HepG2 (cell line): Measurements from ENCODE around the gene KAT6B. TPM values are rescaled to one million over a fixed set of nuclear protein-coding genes. Genes with fewer than 3 reads are reported as not detected.

Experiments
- ATAC-seq: fragments of 200-7000 bp; cut with Tn5 transposase; 3 replicates; pipeline ENCODE4 v1.9.1; 2020; ENCODE audit warnings: mild to moderate bottlenecking, moderate library complexity
- BruUV-seq: library from RNA; stranded (reverse); fragments of 400-500 nt; replicated peaks from 2 replicates; lab custom pipeline; 2021; lab: Mats Ljungman, UMichigan
- CTCF ChIA-PET: fragments of 300-600 bp; formaldehyde crosslinking; extraction: SDS; loops from one replicate; lab custom pipeline; 2021; ENCODE audit warnings: low total read pairs, inconsistent platforms, low intra/inter-chr PET ratio; lab: Yijun Ruan, JAX
- POLR2A ChIA-PET: fragments of 350-600 bp; sonication (Branson Sonifier 250); formaldehyde crosslinking; loops from one replicate; lab custom pipeline; 2020; ENCODE audit warnings: antibody characterized with exemption, inconsistent platforms; lab: Yijun Ruan, JAX
- DNase-seq: peaks from one replicate; pipeline ENCODE4 v3.0.0-alpha.2; 2015; ENCODE audit warnings: low spot score
- FAIRE-seq: peaks from 3 replicates; lab custom pipeline; 2011; peaks lifted over from hg19 to GRCh38; lab: Jason Lieb, UNC
- H2AFZ ChIP-seq: one replicate; pipeline ENCODE4 v1.6.1; 2011; ENCODE audit warnings: low read length, inconsistent platforms
- H3K27ac ChIP-seq: fragments of 300-600 bp; 3 replicates; pipeline ENCODE4 v1.8.0; 2011; ENCODE audit warnings: mixed run types, mild to moderate bottlenecking, mixed read lengths, low read length, inconsistent platforms; ENCODE audit not compliant: insufficient read depth; ENCODE audit errors: extremely low read length
- H3K27me3 ChIP-seq, 2 experiments: fragments of 200-600 bp in 1 of 2; 2 replicates in 1 of 2; 3 replicates in 1 of 2; pipeline versions ENCODE4 v1.6.0 to v1.8.0; 2011; ENCODE audit warnings: low read length in 2 of 2, mild to moderate bottlenecking in 2 of 2, moderate library complexity in 2 of 2, inconsistent platforms in 1 of 2; ENCODE audit not compliant: insufficient read depth in 2 of 2, control insufficient read depth in 1 of 2
- H3K36me3 ChIP-seq, 2 experiments: fragments of 200-600 bp in 1 of 2; replicated peaks in 1 of 2; 2 replicates in 1 of 2; 3 replicates in 1 of 2; pipeline versions ENCODE4 v1.5.1 to v1.8.0; 2011; ENCODE audit warnings: low read length in 2 of 2, inconsistent platforms in 1 of 2; ENCODE audit not compliant: insufficient read depth in 2 of 2, control insufficient read depth in 1 of 2
- H3K4me1 ChIP-seq: 2 replicates; pipeline ENCODE4 v1.5.1; 2012; ENCODE audit warnings: low read length, inconsistent platforms; ENCODE audit not compliant: insufficient read depth
- H3K4me2 ChIP-seq: 2 replicates; pipeline ENCODE4 v1.6.0; 2011; ENCODE audit warnings: low read depth, low read length, inconsistent platforms
- H3K4me3 ChIP-seq, 3 experiments: fragments of 200-600 bp in 1 of 3; sonication (generic), shearing (Covaris generic) in 1 of 3; replicated peaks in 1 of 3; 2 replicates each; pipeline ENCODE4 v1.5.1; 2011 to 2016; ENCODE audit warnings: low read length in 3 of 3, inconsistent platforms in 2 of 3, low read depth in 2 of 3, mild to moderate bottlenecking in 2 of 3, control low read depth in 1 of 3, mixed read lengths in 1 of 3; ENCODE audit not compliant: insufficient read depth in 1 of 3
- H3K79me2 ChIP-seq: one replicate; pipeline ENCODE4 v1.6.1; 2011; ENCODE audit warnings: low read length, inconsistent platforms; ENCODE audit not compliant: insufficient read depth
- H3K9ac ChIP-seq: 2 replicates; pipeline ENCODE4 v1.6.0; 2011; ENCODE audit warnings: mild to moderate bottlenecking, low read depth, low read length, inconsistent platforms; ENCODE audit not compliant: insufficient read depth
- H3K9me3 ChIP-seq: 2 replicates; pipeline ENCODE4 v1.5.1; 2012; ENCODE audit warnings: mild to moderate bottlenecking, low read length
- H4K20me1 ChIP-seq: 2 replicates; pipeline ENCODE4 v1.6.0; 2011; ENCODE audit warnings: inconsistent platforms, mild to moderate bottlenecking, low read length, moderate library complexity; ENCODE audit not compliant: insufficient read depth
- BCL6 ChIP-seq: IDR thresholded peaks from 2 replicates; pipeline ENCODE4 v1.6.1; 2016; ENCODE audit warnings: missing genetic modification reagents, missing compliant biosample characterization
- CHD2 ChIP-seq: IDR thresholded peaks from 2 replicates; pipeline ENCODE4 v1.6.1; 2011; ENCODE audit warnings: low read depth, low read length, improper control_type of control experiment
- DRAP1 ChIP-seq: IDR thresholded peaks from 2 replicates; pipeline ENCODE4 v1.6.1; 2016; ENCODE audit warnings: missing genetic modification reagents, missing compliant biosample characterization
- IRF1 ChIP-seq: sonication (generic); formaldehyde crosslinking; IDR thresholded peaks from 2 replicates; pipeline ENCODE4 v1.4.0; 2020; ENCODE audit warnings: low read depth, mild to moderate bottlenecking, missing genetic modification reagents
- TARDBP ChIP-seq: sonication (generic); formaldehyde crosslinking; IDR thresholded peaks from 2 replicates; pipeline ENCODE4 v1.8.0; 2022; ENCODE audit warnings: mild to moderate bottlenecking, missing genetic modification reagents
- ZMYM4 ChIP-seq: sonication (generic); formaldehyde crosslinking; IDR thresholded peaks from 2 replicates; pipeline ENCODE4 v1.8.1; 2023; ENCODE audit warnings: mild to moderate bottlenecking, missing genetic modification reagents
- ZNF180 ChIP-seq: sonication (generic); formaldehyde crosslinking; IDR thresholded peaks from 2 replicates; pipeline ENCODE4 v1.4.0; 2020; ENCODE audit warnings: low read depth, missing genetic modification reagents, borderline replicate concordance
- ZNF260 ChIP-seq: sonication (generic); formaldehyde crosslinking; IDR thresholded peaks from 2 replicates; pipeline ENCODE4 v1.4.0; 2020; ENCODE audit warnings: missing genetic modification reagents, low read depth, mild to moderate bottlenecking, borderline replicate concordance
- ZNF660 ChIP-seq: sonication (generic); formaldehyde crosslinking; IDR thresholded peaks from 2 replicates; pipeline ENCODE4 v1.5.1; 2020; ENCODE audit warnings: mild to moderate bottlenecking, low read depth, missing genetic modification reagents, borderline replicate concordance
- ZNF670 ChIP-seq: sonication (generic); formaldehyde crosslinking; IDR thresholded peaks from 2 replicates; pipeline ENCODE4 v1.8.0; 2022; ENCODE audit warnings: mild to moderate bottlenecking, missing genetic modification reagents, borderline replicate concordance
- WGBS: methylation state at CpG from one replicate; pipeline ENCODE4 v1.1.6; 2017; ENCODE audit warnings: low lambda C conversion rate; 5-methylcytosine and 5-hydroxymethylcytosine counted together
- in situ Hi-C: cut with HindIII; loops from 2 replicates; pipeline ENCODE4 v1.10.0; 2017; ENCODE audit warnings: low pct_unique_long_range_greater_than_20kb; ENCODE audit not compliant: extremely low pct_ligation_motif_present
- intact Hi-C: fragments of 100-400 bp; cut with micrococcal nuclease; formaldehyde crosslinking; loops from one replicate; pipeline ENCODE4 v1.10.0; 2022; ENCODE audit not compliant: unreplicated experiment
- polyA plus RNA-seq, 8 experiments: library from polyadenylated mRNA; depleted of rRNA in 3 of 8; stranded (reverse) in 7 of 8; unstranded in 1 of 8; fragments of >200 nt; fragmentation: Illumina TruSeq in 4 of 8; extraction: Trizol in 4 of 8; gene quantifications; 2 replicates each; pipeline versions ENCODE4 v1.2.1 to v1.2.3, GENCODE V29; 2011 to 2016; ENCODE audit warnings: low read depth in 4 of 8, missing spikeins in 1 of 8, mixed read lengths in 1 of 8; ENCODE audit not compliant: insufficient read depth in 1 of 8
- total RNA-seq, 5 experiments: library from RNA; depleted of rRNA; stranded (reverse); fragments of >200 nt; fragmentation: Illumina TruSeq; extraction: Trizol; gene quantifications; 2 replicates each; pipeline ENCODE4 v1.2.3, GENCODE V29; 2016; ENCODE audit warnings: low read depth in 1 of 5

The KAT6B gene
- total and polyA plus RNA-seq, 2 of the 13 experiments (the other 11 are each of a cell fraction or from before 2014, with no cell fraction given) = 3.0 to 9.5 TPM

GRCh38 chr10:74963549-74963948 lies 137.1 kb downstream of the KAT6B start:
- no peak for ATAC-seq
- Histone ChIP-seq H3K4me2 (no peak overlapping the region), H3K9me3 (no peaks in the 10 kb centered on the region), H2AFZ (no peak overlapping the region), H3K4me1 (peaks cover 8% of the 10 kb centered on the region), H3K27ac (no peak overlapping the region), H3K9ac (no peak overlapping the region), H3K36me3 (no peaks in the 10 kb centered on the region; a peak in 1 of 5 replicates), H3K27me3 (no peaks in the 10 kb centered on the region), H4K20me1 (no peaks in the 10 kb centered on the region), H3K79me2 (no peaks in the 10 kb centered on the region), H3K4me3 (no peak overlapping the region)
- BruUV-seq = no TSS peak
- in situ Hi-C loops (no loop called here), intact Hi-C loops (no loop called here)
- no peak for DNase-seq
- CTCF ChIA-PET = no interaction called here
- FAIRE-seq = no peak
- 90% methylated on average over 3 of the region's 3 CpGs for WGBS
- POLR2A ChIA-PET = no interaction called here
- no peak for TF ChIP-seq ZNF260
- TF ChIP-seq CHD2 = no peak
- no peak for TF ChIP-seq TARDBP (CRISPR knock-in tag)
- no peak for TF ChIP-seq ZMYM4 (CRISPR knock-in tag)
- TF ChIP-seq IRF1 (CRISPR knock-in tag) = no peak
- TF ChIP-seq ZNF660 (CRISPR knock-in tag) = no peak
- no peak for TF ChIP-seq ZNF670 (CRISPR knock-in tag)
- no peak for TF ChIP-seq BCL6
- TF ChIP-seq DRAP1 (CRISPR knock-in tag) = no peak
- TF ChIP-seq ZNF180 (CRISPR knock-in tag) = no peak
